ENCODE measurements around the gene GAPDH. TPM values are rescaled to one million over a fixed set of nuclear protein-coding genes. Genes with fewer than 3 reads are reported as not detected.

GAPDH gene
- total and polyA plus RNA-seq, 12 donors, result 1,734 to 4,338 (median 2,450) TPM

- DNase-seq, result peak in 6 of 7 donors; percentile 56 to 74 (median 61)
- WGBS, 4 donors, result 59 to 75% (median 63%) methylated on average over 8 to 18 of the region's 18 CpGs
- Histone ChIP-seq H3K27me3 (no peaks in the 10 kb centered on the region), H3K4me1 (replicated peaks in 1 of 2) (peaks cover 48 to 73% of the 10 kb centered on the region in 2 donors), H3K36me3 (replicated peaks in 1 of 2) (peaks cover 0 to 35% of the 10 kb centered on the region in 2 donors), H3K4me3 (peak overlapping the region in 1 of 4 donors; percentile 10), H3K27ac (peak overlapping the region; percentile 19 to 92 (median 88)), H3K9me3 (replicated peaks in 1 of 3) (no peaks in the 10 kb centered on the region)
- TF ChIP-seq POLR2A (IDR thresholded peaks at IDR 0.05), result no peak
- TF ChIP-seq CTCF (IDR thresholded peaks at IDR 0.05), result no peak
- intact Hi-C loops (cut with DNase I), result no loop called here
Observed at GRCh38 chr12:6551063-6551461, 16.7 kb downstream of the GAPDH start.

- Histone ChIP-seq H3K4me1 (replicated peaks in 1 of 2) (peaks cover 48 to 78% of the 10 kb centered on the region in 2 donors), H3K9me3 (replicated peaks in 1 of 3) (no peaks in the 10 kb centered on the region), H3K27me3 (no peaks in the 10 kb centered on the region), H3K36me3 (replicated peaks in 1 of 2) (peaks cover 0 to 30% of the 10 kb centered on the region in 2 donors), H3K4me3 (peak overlapping the region in 1 of 4 donors; percentile 10), H3K27ac (peak overlapping the region; percentile 19 to 92 (median 88))
- TF ChIP-seq POLR2A (IDR thresholded peaks at IDR 0.05) (peak in 1 of 2 donors; percentile 4), CTCF (IDR thresholded peaks at IDR 0.05) (no peak)
- WGBS, 4 donors, result 35 to 50% (median 39%) methylated on average over 9 to 11 of the region's 11 CpGs
- DNase-seq, result peak in 2 of 7 donors; percentile 33 to 73
- intact Hi-C loops (cut with DNase I), result no loop called here
Observed at GRCh38 chr12:6551496-6552139, 17.3 kb downstream of the GAPDH start.

- peak overlapping the region; percentile 61 to 92 (median 88) for H3K27ac ChIP-seq
- DNase-seq, result peak in 5 of 7 donors; percentile 57 to 74 (median 65)
- intact Hi-C loops (cut with DNase I), result no loop called here
- WGBS, 4 donors, result 12 to 21% (median 17%) methylated on average over 4 of the region's 4 CpGs
- peaks cover 48 to 78% of the 10 kb centered on the region in 2 donors for H3K4me1 ChIP-seq (replicated peaks in 1 of 2)
- H3K4me3 ChIP-seq, result no peak overlapping the region
- no peaks in the 10 kb centered on the region for H3K9me3 ChIP-seq (replicated peaks in 1 of 3)
- H3K36me3 ChIP-seq (replicated peaks in 1 of 2), result peaks cover 0 to 29% of the 10 kb centered on the region in 2 donors
- no peaks in the 10 kb centered on the region for H3K27me3 ChIP-seq
- TF ChIP-seq POLR2A (IDR thresholded peaks at IDR 0.05), result no peak
- no peak for TF ChIP-seq CTCF (IDR thresholded peaks at IDR 0.05)
Observed at GRCh38 chr12:6552140-6552551, 17.8 kb downstream of the GAPDH start.

GRCh38 chr12:6553051-6553868, 18.9 kb downstream of the GAPDH start:
- intact Hi-C loops (cut with DNase I), result no loop called here
- DNase-seq, result peak in 6 of 7 donors; percentile 78 to 91 (median 80)
- Histone ChIP-seq H3K9me3 (replicated peaks in 1 of 3) (no peaks in the 10 kb centered on the region), H3K27ac (peak overlapping the region; percentile 61 to 92 (median 88)), H3K36me3 (replicated peaks in 1 of 2) (peaks cover 0 to 24% of the 10 kb centered on the region in 2 donors), H3K4me3 (peak overlapping the region in 1 of 4 donors; percentile 2), H3K4me1 (replicated peaks in 1 of 2) (peaks cover 48 to 72% of the 10 kb centered on the region in 2 donors), H3K27me3 (no peaks in the 10 kb centered on the region)
- TF ChIP-seq CTCF (IDR thresholded peaks at IDR 0.05), result no peak
- TF ChIP-seq POLR2A (IDR thresholded peaks at IDR 0.05), result peak in 1 of 2 donors; percentile 77
- 17 to 26% (median 19%) methylated on average over 14 to 15 of the region's 15 CpGs for WGBS, 4 donors
